A673 (cell line): ENCODE measurements around the gene ENOX1.

Experiments used
- EZH2 ChIP-seq: fragments of 200-600 bp; sonication (generic); IDR thresholded peaks from 2 replicates; pipeline ENCODE4 v1.6.1; 2017; ENCODE audit warnings: borderline replicate concordance, low read depth, mild to moderate bottlenecking, mixed read lengths, antibody characterized with exemption, low read length; ENCODE audit not compliant: poor library complexity, severe bottlenecking
- TF ChIP-seq, protein P1 (sequence below): fragments of 300-800, 200-600 bp; sonication (generic); conservative IDR thresholded peaks from 2 replicates; pipeline ENCODE4 v1.5.1; 2017; ENCODE audit warnings: low read depth, mild to moderate bottlenecking, antibody characterized with exemption, low read length, moderate library complexity, mixed read lengths

DNA sequence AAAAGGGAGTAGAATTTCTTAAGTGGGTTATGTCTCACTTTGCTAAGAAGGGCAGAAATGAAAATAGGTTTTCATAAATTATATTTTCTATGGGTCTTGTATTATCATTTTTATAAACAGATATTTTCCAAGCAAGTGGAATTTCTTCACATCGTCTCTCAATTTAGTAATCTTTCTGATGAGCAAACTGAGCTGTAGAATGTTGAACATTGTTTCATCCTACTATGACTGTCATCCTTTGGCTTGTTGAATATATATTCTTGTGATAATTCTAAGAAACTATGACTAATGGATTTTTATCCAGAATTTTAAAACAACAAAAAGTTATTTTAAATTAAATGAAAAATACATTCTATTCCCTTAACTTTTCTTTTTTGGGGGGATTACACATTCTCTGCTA, 313.8 kb downstream of the ENOX1 start:
- TF ChIP-seq, protein P1, sequence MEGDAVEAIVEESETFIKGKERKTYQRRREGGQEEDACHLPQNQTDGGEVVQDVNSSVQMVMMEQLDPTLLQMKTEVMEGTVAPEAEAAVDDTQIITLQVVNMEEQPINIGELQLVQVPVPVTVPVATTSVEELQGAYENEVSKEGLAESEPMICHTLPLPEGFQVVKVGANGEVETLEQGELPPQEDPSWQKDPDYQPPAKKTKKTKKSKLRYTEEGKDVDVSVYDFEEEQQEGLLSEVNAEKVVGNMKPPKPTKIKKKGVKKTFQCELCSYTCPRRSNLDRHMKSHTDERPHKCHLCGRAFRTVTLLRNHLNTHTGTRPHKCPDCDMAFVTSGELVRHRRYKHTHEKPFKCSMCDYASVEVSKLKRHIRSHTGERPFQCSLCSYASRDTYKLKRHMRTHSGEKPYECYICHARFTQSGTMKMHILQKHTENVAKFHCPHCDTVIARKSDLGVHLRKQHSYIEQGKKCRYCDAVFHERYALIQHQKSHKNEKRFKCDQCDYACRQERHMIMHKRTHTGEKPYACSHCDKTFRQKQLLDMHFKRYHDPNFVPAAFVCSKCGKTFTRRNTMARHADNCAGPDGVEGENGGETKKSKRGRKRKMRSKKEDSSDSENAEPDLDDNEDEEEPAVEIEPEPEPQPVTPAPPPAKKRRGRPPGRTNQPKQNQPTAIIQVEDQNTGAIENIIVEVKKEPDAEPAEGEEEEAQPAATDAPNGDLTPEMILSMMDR = no peak
- TF ChIP-seq EZH2 = no peak
